Heart left ventricle (tissue), 13 donors: ENCODE measurements around the gene SYNDIG1.

Source experiments
- CTCF ChIP-seq, 12 donors: fragments of 200-600 bp; sonication (generic) in 4 of 12; IDR thresholded peaks; one replicate each; pipeline versions ENCODE4 v1.5.0 to v1.8.0; 2018 to 2022; ENCODE audit warnings: antibody characterized with exemption in 12 of 12, mild to moderate bottlenecking in 5 of 12
- POLR2A ChIP-seq, 2 donors: fragments of 450-650 bp; IDR thresholded peaks; one replicate each; pipeline ENCODE4 v1.6.1; 2017; ENCODE audit warnings: antibody characterized with exemption in 2 of 2, mild to moderate bottlenecking in 2 of 2, moderate library complexity in 2 of 2
- donor health status: ischemic (EF 13 %, LVEDD 7.1; RV severe dilation, severe dysfunction).
- donor health status: DM: no; HTN: yes; CAD: no.
- donor health status: DM: no; HTN: no; CAD: no.
- donor health status: ischemic (EF 25% LVEDD 6.9; RV normal size, moderate dysfunction).
- donor health status: ischemic (EF 25% LVEDD 5.7; RV mildly dilated, moderate dysfunction).
- donor health status: ischemic (EF 35%, LVEDD 5.7; RV mildly dilated, moderate dysfunction).
- donor health status: nonischemic (EF 11% LVEDD 7.7; RV severe dilation, severe dysfunction).
- donor health status: DM: yes; HTN: yes; CAD: no.
- donor health status: PGD.
- donor health status: ischemic (EF 29% LVEDD 5.4; RV normal size, mild dysfunction).
- donor health status: nonischemic (EF 23%, LVEDD 6.1; RV moderate dilation, normal function).

GRCh38 chr20:24571159-24571558 is 101.7 kb downstream of the SYNDIG1 start:
- no peak for TF ChIP-seq POLR2A (IDR thresholded peaks at IDR 0.05)
- no peak for TF ChIP-seq CTCF (IDR thresholded peaks at IDR 0.05)
